ENCODE measurements around the gene GIT2.
"Not testable (repeated sequence)": the region's sequence is repeated elsewhere in the genome, so short reads cannot be mapped to it uniquely, and the experiment has no call there.

The GIT2 gene

GRCh38 chr12:109916045-109916444, 80.1 kb downstream of the GIT2 start:
- no peak for DNase-seq

GRCh38 chr12:109915171-109916040, 80.8 kb downstream of the GIT2 start:
- no peak for DNase-seq

GRCh38 chr12:109914461-109914860, 81.7 kb downstream of the GIT2 start:
- DNase-seq: no peak

- no peak for DNase-seq
Measured at GRCh38 chr12:109912855-109913321, 83.3 kb downstream of the GIT2 start.

- DNase-seq: no peak
Measured at GRCh38 chr12:109910969-109911348, 85.2 kb downstream of the GIT2 start.

- DNase-seq: no peak
Measured at GRCh38 chr12:109910254-109910968, 85.8 kb downstream of the GIT2 start.

GRCh38 chr12:109905301-109905700, 90.9 kb downstream of the GIT2 start:
- no peak for DNase-seq

GRCh38 chr12:109902891-109903418, 93.2 kb downstream of the GIT2 start:
- no peak for DNase-seq

GRCh38 chr12:109900752-109901580, 95.2 kb downstream of the GIT2 start:
- peak; percentile 49 for DNase-seq

- peak; percentile 78 for DNase-seq
Measured at GRCh38 chr12:109899783-109900751, 96.1 kb downstream of the GIT2 start, which contains the start of gene TCHP. Gene TCHP (plus strand): TSS chr12:109900274. CDS start chr12:109903027, 2,753 bp downstream.

- not testable (repeated sequence) for DNase-seq
Measured at GRCh38 chr12:109899345-109899744, 96.8 kb downstream of the GIT2 start.

GRCh38 chr12:109897029-109897428, 99.1 kb downstream of the GIT2 start:
- DNase-seq: no peak

- no peak for DNase-seq
Measured at GRCh38 chr12:109896188-109896587, 100.0 kb downstream of the GIT2 start.

- DNase-seq: no peak
Measured at GRCh38 chr12:109894939-109895338, 101.2 kb downstream of the GIT2 start.

GRCh38 chr12:109893261-109893995, 102.7 kb downstream of the GIT2 start:
- DNase-seq: no peak

GRCh38 chr12:109892748-109893147, 103.4 kb downstream of the GIT2 start:
- DNase-seq: no peak

GRCh38 chr12:109892165-109892715, 103.9 kb downstream of the GIT2 start:
- DNase-seq: no peak

- not testable (repeated sequence) for DNase-seq
Measured at GRCh38 chr12:109891731-109892130, 104.4 kb downstream of the GIT2 start.

- no peak for DNase-seq
Measured at GRCh38 chr12:109890620-109891170, 105.5 kb downstream of the GIT2 start.
